ENCODE measurements around the gene COL10A1.

COL10A1 gene

GRCh38 chr6:116083052-116083451 lies 42.9 kb downstream of the COL10A1 start:
- no peak for DNase-seq (ENCODE audit: low read depth)

- DNase-seq (ENCODE audit: low read depth): no peak
These were observed 47.0 kb downstream of the COL10A1 start for GRCh38 chr6:116078945-116079344.

GRCh38 chr6:116078522-116078921 lies 47.4 kb downstream of the COL10A1 start:
- DNase-seq (ENCODE audit: low read depth): no peak

- DNase-seq (ENCODE audit: low read depth): no peak
These were observed 51.1 kb downstream of the COL10A1 start for GRCh38 chr6:116074732-116075390.

- DNase-seq (ENCODE audit: low read depth): peak; percentile 72
These were observed 52.0 kb downstream of the COL10A1 start for GRCh38 chr6:116073765-116074440.

GRCh38 chr6:116072368-116072767 lies 53.6 kb downstream of the COL10A1 start:
- DNase-seq (ENCODE audit: low read depth): peak; percentile 25

GRCh38 chr6:116070616-116071389 lies 55.1 kb downstream of the COL10A1 start:
- no peak for DNase-seq (ENCODE audit: low read depth)

- DNase-seq (ENCODE audit: low read depth): no peak
These were observed 55.8 kb downstream of the COL10A1 start for GRCh38 chr6:116070101-116070500.

Measured in iris pigment epithelial cell (primary cell).